ENCODE results near the gene ADM2. TPM values are rescaled to one million over a fixed set of nuclear protein-coding genes. Genes with fewer than 3 reads are reported as not detected.

ADM2 gene
- total RNA-seq, 2 donors from 2014 or later = 4.0 to 4.2 TPM

GRCh38 chr22:50436841-50437341, 44.5 kb upstream of the ADM2 start:
- H3K27ac ChIP-seq (ENCODE audit: low read depth, low read length) = no peak overlapping the region
- Mint-ChIP-seq H3K9me3 (no peaks in the 10 kb centered on the region), H3K4me3 (no peak overlapping the region), H3K36me3 (ENCODE audit: low read depth) (peaks cover 20% of the 10 kb centered on the region), H3K27me3 (ENCODE audit: insufficient read depth) (no peaks in the 10 kb centered on the region), H3K4me1 (no peaks in the 10 kb centered on the region), H3K27ac (no peak overlapping the region)
- no peak overlapping the region for H3K4me3 ChIP-seq (ENCODE audit: low read length)
- H3K27me3 ChIP-seq (ENCODE audit: control insufficient read depth, insufficient read depth, low read length, poor library complexity, severe bottlenecking) = no peaks in the 10 kb centered on the region
- 94 to 97% methylated on average over 13 to 25 of the region's 25 CpGs for WGBS, 2 experiments (ENCODE audit: insufficient coverage in 1 of 2, insufficient read length in 1 of 2)
- H3K36me3 ChIP-seq (ENCODE audit: control insufficient read depth, insufficient read depth, low read length) = peaks cover 11% of the 10 kb centered on the region
- H3K4me1 ChIP-seq (ENCODE audit: control insufficient read depth, insufficient read depth, low read length) = no peaks in the 10 kb centered on the region
- no peak overlapping the region for H3K9ac ChIP-seq (ENCODE audit: extremely low read depth, low read length, poor library complexity, severe bottlenecking)
- no peak for DNase-seq
- TF ChIP-seq CTCF (conservative IDR thresholded peaks at IDR 0.05) = no peak
- no peaks in the 10 kb centered on the region for H3K9me3 ChIP-seq (ENCODE audit: control insufficient read depth, low read length)

- no peaks in the 10 kb centered on the region for H3K27me3 Mint-ChIP-seq (ENCODE audit: insufficient read depth)
- 91 to 92% methylated on average over 16 to 36 of the region's 36 CpGs for WGBS, 2 experiments (ENCODE audit: insufficient coverage in 1 of 2, insufficient read length in 1 of 2)
- no peak overlapping the region for H3K4me3 Mint-ChIP-seq
- peaks cover 22% of the 10 kb centered on the region for H3K36me3 Mint-ChIP-seq (ENCODE audit: low read depth)
- H3K4me3 ChIP-seq (ENCODE audit: low read length) = no peak overlapping the region
- no peaks in the 10 kb centered on the region for H3K4me1 ChIP-seq (ENCODE audit: control insufficient read depth, insufficient read depth, low read length)
- H3K4me1 Mint-ChIP-seq = no peaks in the 10 kb centered on the region
- TF ChIP-seq CTCF (conservative IDR thresholded peaks at IDR 0.05) = no peak
- no peaks in the 10 kb centered on the region for H3K27me3 ChIP-seq (ENCODE audit: control insufficient read depth, insufficient read depth, low read length, poor library complexity, severe bottlenecking)
- no peak for DNase-seq
- no peak overlapping the region for H3K9ac ChIP-seq (ENCODE audit: extremely low read depth, low read length, poor library complexity, severe bottlenecking)
- H3K36me3 ChIP-seq (ENCODE audit: control insufficient read depth, insufficient read depth, low read length) = peaks cover 3% of the 10 kb centered on the region
- H3K27ac Mint-ChIP-seq = no peak overlapping the region
- H3K9me3 ChIP-seq (ENCODE audit: control insufficient read depth, low read length) = no peaks in the 10 kb centered on the region
- no peak overlapping the region for H3K27ac ChIP-seq (ENCODE audit: low read depth, low read length)
- no peaks in the 10 kb centered on the region for H3K9me3 Mint-ChIP-seq
Measured at GRCh38 chr22:50437511-50438304, 43.6 kb upstream of the ADM2 start.

DNA sequence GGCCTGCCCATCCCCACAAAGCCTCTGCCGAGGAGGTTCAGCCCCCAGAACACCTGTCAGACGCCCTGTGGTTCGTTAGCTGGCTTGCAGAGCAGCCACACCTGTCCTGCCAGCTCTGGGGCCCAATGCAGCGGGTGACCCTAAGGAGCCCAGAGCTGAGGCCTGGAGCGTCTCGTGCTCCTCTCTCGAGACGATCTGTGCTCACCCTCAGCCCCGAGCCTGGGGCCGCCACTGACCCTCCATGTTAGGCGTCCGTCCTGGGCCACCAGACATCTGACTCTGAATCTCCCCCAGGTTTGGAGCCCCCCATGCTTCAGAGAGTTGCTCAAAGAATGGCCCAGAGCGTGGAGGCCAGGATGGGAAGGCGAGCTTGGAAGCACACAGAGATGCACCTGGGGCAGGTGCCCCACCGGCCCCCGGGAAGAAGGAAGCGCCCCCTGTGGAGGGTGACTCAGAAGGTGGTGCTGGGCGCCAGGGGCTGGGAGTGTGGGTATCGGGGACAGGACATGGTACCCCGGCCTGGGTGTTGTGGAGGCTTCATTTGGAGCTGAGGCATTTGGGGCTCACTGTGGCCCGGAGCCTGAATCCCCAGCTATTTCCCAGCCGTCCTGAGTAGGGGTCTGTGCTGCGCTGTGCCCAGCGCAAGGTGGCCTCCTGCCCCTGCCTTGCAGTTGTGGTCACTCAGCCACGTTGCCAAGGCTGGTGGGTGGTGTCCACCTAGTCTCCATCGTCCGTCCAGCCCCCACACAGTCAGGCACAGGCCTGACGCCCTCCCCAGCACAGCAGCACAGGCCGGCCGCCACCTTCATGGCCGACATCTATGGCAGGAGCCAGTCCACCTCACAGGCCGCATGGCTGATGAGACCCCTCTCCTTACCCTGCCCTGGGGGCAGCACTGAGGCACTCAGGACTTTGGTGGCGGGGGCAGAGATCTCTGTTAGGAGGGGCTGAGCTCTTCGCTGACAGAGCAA, 42.8 kb upstream of the ADM2 start:
- H3K27ac Mint-ChIP-seq = no peak overlapping the region
- H3K4me3 ChIP-seq (ENCODE audit: low read length) = no peak overlapping the region
- no peaks in the 10 kb centered on the region for H3K9me3 Mint-ChIP-seq
- H3K4me1 Mint-ChIP-seq = no peaks in the 10 kb centered on the region
- H3K9me3 ChIP-seq (ENCODE audit: control insufficient read depth, low read length) = no peaks in the 10 kb centered on the region
- H3K9ac ChIP-seq (ENCODE audit: extremely low read depth, low read length, poor library complexity, severe bottlenecking) = no peak overlapping the region
- H3K27me3 ChIP-seq (ENCODE audit: control insufficient read depth, insufficient read depth, low read length, poor library complexity, severe bottlenecking) = no peaks in the 10 kb centered on the region
- H3K4me1 ChIP-seq (ENCODE audit: control insufficient read depth, insufficient read depth, low read length) = no peaks in the 10 kb centered on the region
- no peak for TF ChIP-seq CTCF (conservative IDR thresholded peaks at IDR 0.05)
- H3K27me3 Mint-ChIP-seq (ENCODE audit: insufficient read depth) = no peaks in the 10 kb centered on the region
- DNase-seq = no peak
- H3K36me3 Mint-ChIP-seq (ENCODE audit: low read depth) = peaks cover 29% of the 10 kb centered on the region
- 90 to 94% methylated on average over 29 to 34 of the region's 34 CpGs for WGBS, 2 experiments (ENCODE audit: insufficient coverage in 1 of 2, insufficient read length in 1 of 2)
- H3K4me3 Mint-ChIP-seq = no peak overlapping the region
- no peak overlapping the region for H3K27ac ChIP-seq (ENCODE audit: low read depth, low read length)
- H3K36me3 ChIP-seq (ENCODE audit: control insufficient read depth, insufficient read depth, low read length) = no peaks in the 10 kb centered on the region

Data from endodermal cell (in vitro differentiated cells).